DMS53 (cell line): ENCODE data around the gene BTG4.
A peak's percentile ranks its signal among the peaks of the same experiment; 100 is the strongest.

ENCODE experiments used
- DNase-seq: peaks from one replicate; lab custom pipeline; 2025; lab: John Stamatoyannopoulos, UW

Gene BTG4

GRCh38 chr11:111455291-111456085 is 56.7 kb downstream of the BTG4 start:
- DNase-seq = no peak

GRCh38 chr11:111454561-111455192 is 57.5 kb downstream of the BTG4 start:
- peak; percentile 78 for DNase-seq

DNA sequence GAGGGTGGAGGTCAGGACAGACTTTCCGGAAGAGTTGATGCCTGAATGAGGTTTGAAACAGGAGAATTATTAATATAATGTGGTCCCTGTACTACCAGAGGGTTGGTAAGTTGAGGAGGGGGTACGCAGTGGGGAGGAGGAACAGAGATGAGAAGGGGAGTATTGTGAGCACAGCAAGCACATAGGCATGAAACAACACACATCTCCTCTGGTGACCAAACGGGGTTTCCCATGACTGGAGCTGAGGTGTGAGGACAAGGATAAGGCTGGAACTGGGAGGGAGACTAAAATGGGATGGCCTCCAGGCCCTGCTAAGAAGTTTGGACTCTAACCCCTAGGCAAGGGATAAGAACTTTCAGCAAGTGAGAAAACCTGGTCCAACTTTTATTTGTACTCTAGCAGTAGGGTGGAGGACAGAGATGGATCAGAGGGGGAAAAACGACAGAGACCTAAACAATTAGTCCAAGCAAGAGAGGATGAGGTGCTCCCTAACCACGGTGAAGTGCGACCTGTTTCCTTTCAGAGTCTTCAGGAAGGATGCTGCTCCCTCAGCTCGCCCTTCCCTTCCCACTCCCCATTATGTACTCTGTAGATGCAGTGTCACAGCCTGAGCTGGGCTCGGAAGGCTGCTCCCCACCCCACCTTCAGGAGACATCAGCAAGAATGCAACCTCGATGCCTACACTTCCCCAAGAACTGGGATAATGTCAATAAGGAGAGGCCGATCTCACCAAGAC is 59.2 kb downstream of the BTG4 start:
- no peak for DNase-seq

GRCh38 chr11:111452146-111452545 is 60.0 kb downstream of the BTG4 start:
- DNase-seq = no peak

GRCh38 chr11:111450480-111451320 is 61.5 kb downstream of the BTG4 start:
- DNase-seq = no peak

DNA sequence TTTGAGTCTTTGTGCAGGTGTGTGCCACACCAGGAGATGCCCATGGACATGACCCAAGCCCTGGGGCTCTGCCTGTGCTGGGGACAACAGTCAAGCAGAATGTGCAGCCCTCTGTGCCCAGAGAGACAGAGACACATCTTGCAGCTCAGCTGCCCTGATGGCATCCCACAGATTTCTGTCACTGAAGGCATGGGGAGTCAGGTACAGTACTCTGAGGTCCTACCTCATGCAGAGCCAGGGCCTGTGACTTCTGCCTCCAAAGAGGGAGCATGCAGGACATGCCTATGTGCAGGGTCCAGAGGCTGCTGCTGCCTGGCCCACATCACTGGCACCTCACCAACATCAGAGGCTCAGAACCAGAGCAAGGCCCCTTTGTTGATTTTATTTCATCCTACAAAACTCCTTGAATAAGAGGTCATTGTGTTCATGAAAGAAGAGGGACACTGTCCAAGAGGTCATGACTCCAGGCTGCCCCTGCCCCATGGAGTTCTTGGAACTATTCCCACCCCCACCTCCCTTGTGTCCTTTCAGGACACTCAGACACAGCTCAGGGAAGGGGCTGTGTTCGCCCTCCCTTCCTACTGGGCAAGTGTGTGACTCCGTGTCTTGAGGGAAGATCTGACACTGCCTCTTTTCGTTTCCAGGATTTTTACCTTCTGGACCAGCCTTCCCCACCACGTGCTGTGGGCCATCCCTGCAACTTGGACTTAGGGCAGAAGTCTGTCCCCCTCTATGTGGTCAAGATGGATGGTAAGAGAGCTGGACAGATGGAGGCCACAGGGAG is 62.3 kb downstream of the BTG4 start:
- no peak for DNase-seq

DNA sequence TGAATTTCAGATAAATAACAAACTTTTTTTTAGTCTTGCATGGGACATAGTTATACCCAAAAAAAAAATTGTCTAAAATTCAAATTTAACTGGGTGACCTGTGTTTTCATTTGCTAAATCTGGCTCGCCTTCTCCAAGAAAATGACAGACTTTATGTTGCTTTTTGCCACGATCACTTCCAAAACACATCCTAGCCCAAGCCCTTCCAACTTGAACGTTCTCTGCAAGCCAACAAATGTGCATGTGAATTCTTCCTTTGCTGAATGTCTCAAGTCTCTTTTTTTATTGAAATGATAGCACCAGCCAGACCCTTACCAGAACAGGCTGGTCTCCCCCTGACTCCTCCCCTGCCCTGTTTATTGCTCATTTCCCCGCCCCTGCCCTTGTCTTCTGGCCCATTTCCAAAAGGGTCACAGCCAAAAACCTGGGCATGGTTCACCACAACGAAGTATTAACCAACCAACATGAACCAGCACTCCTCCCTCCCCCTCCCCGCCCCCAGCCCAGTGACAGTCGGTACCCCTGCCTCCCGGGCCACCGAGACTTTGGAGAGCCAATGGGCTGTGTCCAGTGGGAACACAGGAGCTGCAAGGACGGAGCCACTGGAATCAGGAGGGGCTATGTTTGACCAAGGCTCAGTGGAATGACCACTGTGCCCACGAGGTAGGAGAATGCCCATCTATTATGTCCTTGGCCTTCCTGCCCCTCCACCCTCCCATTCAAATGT is 63.2 kb downstream of the BTG4 start:
- no peak for DNase-seq

- DNase-seq = no peak
Observed at GRCh38 chr11:111448414-111448813, 63.8 kb downstream of the BTG4 start.

DNA sequence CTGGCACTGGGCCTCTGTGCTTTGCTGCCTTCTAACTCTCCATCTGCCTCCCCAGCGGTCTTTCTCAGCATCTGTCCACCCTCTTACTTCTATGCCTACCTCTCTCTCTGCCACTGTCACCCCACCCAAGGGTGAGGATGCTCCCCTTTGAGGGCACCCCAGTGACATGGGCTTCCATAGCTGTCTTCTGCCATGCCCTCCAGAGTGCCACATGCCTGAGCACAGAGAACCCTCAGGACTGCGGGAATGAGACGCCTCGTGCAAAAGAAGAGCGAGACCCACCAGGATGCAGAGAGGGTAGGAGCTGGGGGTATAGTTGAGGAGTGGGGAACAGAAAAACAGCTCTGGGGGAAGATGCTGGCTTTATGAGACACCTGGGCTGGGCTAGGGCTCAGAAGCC is 64.3 kb downstream of the BTG4 start:
- no peak for DNase-seq

GRCh38 chr11:111447112-111447471 is 65.1 kb downstream of the BTG4 start:
- DNase-seq = no peak

DNA sequence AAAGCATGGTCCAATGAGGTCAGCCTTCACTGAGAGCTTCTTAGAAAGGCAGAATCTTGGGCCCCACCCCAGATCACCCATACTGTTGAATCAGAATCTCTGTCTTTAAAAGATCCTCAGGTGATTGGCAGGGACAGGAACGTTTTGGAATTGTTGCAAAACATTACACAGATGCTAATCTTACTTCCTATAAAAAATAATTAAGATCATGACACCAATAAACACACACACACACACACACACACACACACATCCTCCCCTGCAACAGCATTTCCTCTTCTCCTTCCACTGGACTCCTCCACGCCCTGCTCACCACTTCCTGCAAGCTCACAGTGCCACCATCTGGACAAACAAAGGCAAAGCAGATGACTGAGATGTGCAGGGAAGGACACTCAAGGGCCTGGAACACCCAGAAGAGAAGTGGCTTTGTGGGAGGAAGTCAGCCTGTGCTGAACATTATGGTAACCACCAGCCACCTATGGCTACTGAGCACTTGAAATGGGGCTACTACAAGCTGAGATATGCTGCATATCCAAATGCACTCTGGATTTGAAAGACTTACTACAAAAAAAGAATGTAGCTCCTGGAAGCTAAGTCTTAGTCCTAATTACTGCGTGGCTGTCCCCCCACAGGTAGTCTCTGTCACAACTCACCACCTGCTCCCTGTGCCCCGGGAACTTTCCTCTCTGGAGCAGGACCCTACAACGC is 65.6 kb downstream of the BTG4 start:
- DNase-seq = peak; percentile 97

- DNase-seq = no peak
Observed at GRCh38 chr11:111445586-111445985, 66.6 kb downstream of the BTG4 start.
